Liver (tissue), 9 donors: Measurements from ENCODE around the gene GNG4. TPM values are rescaled to one million over a fixed set of nuclear protein-coding genes. Genes with fewer than 3 reads are reported as not detected.
A peak's percentile ranks its signal among the peaks of the same experiment; 100 is the strongest.

ENCODE experiments used
- DNase-seq: peaks from one replicate; pipeline ENCODE4 v3.0.0-alpha.2; 2017; ENCODE audit warnings: low spot score
- H3K27ac ChIP-seq, 2 donors: one replicate each; pipeline ENCODE4 v1.7.0; 2013; ENCODE audit warnings: inconsistent platforms in 2 of 2, low read length in 2 of 2, control low read depth in 1 of 2, low read depth in 1 of 2, mild to moderate bottlenecking in 1 of 2
- H3K27me3 ChIP-seq, 4 donors: one replicate each; pipeline versions ENCODE4 v1.6.1 to v1.7.0; 2013; ENCODE audit warnings: low read length in 3 of 4, inconsistent platforms in 1 of 4, mild to moderate bottlenecking in 1 of 4, moderate library complexity in 1 of 4; ENCODE audit not compliant: control insufficient read depth in 4 of 4, insufficient read depth in 4 of 4
- H3K36me3 ChIP-seq, 4 donors: one replicate each; pipeline versions ENCODE4 v1.6.1 to v1.7.0; 2013; ENCODE audit warnings: low read length in 3 of 4, mild to moderate bottlenecking in 3 of 4, low read depth in 1 of 4, moderate library complexity in 1 of 4; ENCODE audit not compliant: control insufficient read depth in 4 of 4, insufficient read depth in 3 of 4
- H3K4me1 ChIP-seq, 4 donors: one replicate each; pipeline versions ENCODE4 v1.6.1 to v1.7.0; 2013; ENCODE audit warnings: low read length in 3 of 4, mild to moderate bottlenecking in 3 of 4, moderate library complexity in 1 of 4; ENCODE audit not compliant: control insufficient read depth in 4 of 4, insufficient read depth in 4 of 4
- H3K4me3 ChIP-seq, 3 donors: one replicate each; pipeline versions ENCODE4 v1.6.1 to v1.7.0; 2013; ENCODE audit warnings: low read length in 3 of 3, control low read depth in 1 of 3, low read depth in 1 of 3, mild to moderate bottlenecking in 1 of 3
- H3K9ac ChIP-seq, 2 donors: one replicate each; pipeline ENCODE4 v1.7.0; 2013; ENCODE audit warnings: low read length in 2 of 2, mild to moderate bottlenecking in 2 of 2, moderate library complexity in 2 of 2, control low read depth in 1 of 2, low read depth in 1 of 2
- H3K9me3 ChIP-seq, 4 donors: one replicate each; pipeline versions ENCODE4 v1.6.1 to v1.7.0; 2013; ENCODE audit warnings: low read length in 3 of 4; ENCODE audit not compliant: control insufficient read depth in 4 of 4
- ATF3 ChIP-seq: IDR thresholded peaks from 2 replicates; pipeline ENCODE4 v1.6.1; 2016; ENCODE audit warnings: antibody characterized with exemption
- CTCF ChIP-seq: fragments of 150-350 bp; IDR thresholded peaks from 2 replicates; pipeline ENCODE4 v1.5.1; 2017; ENCODE audit warnings: improper control_type of control experiment, low read depth, low read length; ENCODE audit not compliant: missing input control
- EGR1 ChIP-seq, 2 donors: IDR thresholded peaks; 2 replicates each; pipeline ENCODE4 v1.6.1; 2016 to 2018; ENCODE audit warnings: antibody characterized with exemption in 2 of 2, low read depth in 2 of 2
- FOXA1 ChIP-seq: IDR thresholded peaks from 2 replicates; pipeline ENCODE4 v1.6.1; 2016; ENCODE audit warnings: antibody characterized with exemption
- FOXA2 ChIP-seq: IDR thresholded peaks from 2 replicates; pipeline ENCODE4 v1.6.1; 2016; ENCODE audit warnings: antibody characterized with exemption
- GABPA ChIP-seq, 2 donors: IDR thresholded peaks in 1 of 2; conservative IDR thresholded peaks in 1 of 2; 2 replicates each; pipeline ENCODE4 v1.6.1; 2016; ENCODE audit warnings: antibody characterized with exemption in 2 of 2, mild to moderate bottlenecking in 1 of 2, moderate library complexity in 1 of 2
- HNF4A ChIP-seq, 2 donors: conservative IDR thresholded peaks; 2 replicates each; pipeline ENCODE4 v1.6.1; 2016; ENCODE audit warnings: antibody characterized with exemption in 2 of 2, mild to moderate bottlenecking in 2 of 2
- JUND ChIP-seq, 2 donors: IDR thresholded peaks; 2 replicates each; pipeline ENCODE4 v1.6.1; 2016; ENCODE audit warnings: antibody characterized with exemption in 2 of 2
- NR2F2 ChIP-seq: IDR thresholded peaks from 2 replicates; pipeline ENCODE4 v1.6.1; 2016; ENCODE audit warnings: antibody characterized with exemption
- RAD21 ChIP-seq, 2 donors: IDR thresholded peaks; 2 replicates each; pipeline ENCODE4 v1.6.1; 2016; ENCODE audit warnings: antibody characterized with exemption in 2 of 2, mild to moderate bottlenecking in 2 of 2
- REST ChIP-seq: IDR thresholded peaks from 2 replicates; pipeline ENCODE4 v1.6.1; 2016; ENCODE audit warnings: antibody characterized with exemption, mild to moderate bottlenecking
- RXRA ChIP-seq, 2 donors: IDR thresholded peaks; 2 replicates each; pipeline ENCODE4 v1.6.1; 2017 to 2018; ENCODE audit warnings: antibody characterized with exemption in 2 of 2, mild to moderate bottlenecking in 1 of 2
- SP1 ChIP-seq: IDR thresholded peaks from 2 replicates; pipeline ENCODE4 v1.6.1; 2018; ENCODE audit warnings: antibody characterized with exemption, mild to moderate bottlenecking
- TAF1 ChIP-seq: conservative IDR thresholded peaks from 2 replicates; pipeline ENCODE4 v1.6.1; 2016; ENCODE audit warnings: antibody characterized with exemption, mild to moderate bottlenecking
- YY1 ChIP-seq: IDR thresholded peaks from 2 replicates; pipeline ENCODE4 v1.6.1; 2016; ENCODE audit warnings: antibody characterized with exemption, mild to moderate bottlenecking
- ZBTB33 ChIP-seq: IDR thresholded peaks from 2 replicates; pipeline ENCODE4 v1.6.1; 2016; ENCODE audit warnings: antibody characterized with exemption
- WGBS: extraction: QIAGEN DNeasy Blood & Tissue Kit; methylation state at CpG from one replicate; pipeline ENCODE4 v1.1.7; 2013; 5-methylcytosine and 5-hydroxymethylcytosine counted together
- polyA plus RNA-seq, 2 donors: library from polyadenylated mRNA; stranded (reverse) in 1 of 2; unstranded in 1 of 2; fragments of 200-250 nt in 1 of 2; fragments of >200 nt in 1 of 2; fragmentation: Nextera tagmentation in 1 of 2; extraction: Ambion mirVana in 1 of 2; gene quantifications; one replicate each; pipeline versions ENCODE4 v1.2.1 to v1.2.3, GENCODE V29; 2013 to 2015
- total RNA-seq, 2 donors: library from RNA; depleted of rRNA; stranded (reverse); fragments of >200 nt; gene quantifications; one replicate each; pipeline ENCODE4 v1.2.3, GENCODE V29; 2014
- donor health status: healthy.
- donor health status: healthy.
- donor health status: healthy.
- donor health status: healthy.
- donor health status: healthy.

GNG4 gene
- total and polyA plus RNA-seq, 4 donors: 0.65 TPM; not detected in 3

- TF ChIP-seq REST (peak; percentile 68), GABPA (IDR thresholded peaks at IDR 0.05 in 1 of 2, conservative IDR thresholded peaks at IDR 0.05 in 1 of 2) (peak in 1 of 2 donors; percentile 4), RAD21 (IDR thresholded peaks at IDR 0.05) (no peak), EGR1 (IDR thresholded peaks at IDR 0.05; ENCODE audit: low read depth in 2 of 2) (no peak), TAF1 (no peak)
Observed at GRCh38 chr1:235527196-235527814, 122.3 kb downstream of the GNG4 start (continued).

- no peaks in the 10 kb centered on the region for H3K27me3 ChIP-seq
- no peak overlapping the region for H3K4me3 ChIP-seq
- H3K36me3 ChIP-seq: no peaks in the 10 kb centered on the region
- H3K9ac ChIP-seq: no peak overlapping the region
- H3K4me1 ChIP-seq: no peaks in the 10 kb centered on the region
- H3K9me3 ChIP-seq: no peaks in the 10 kb centered on the region
- 71% methylated on average over 4 of the region's 4 CpGs for WGBS
- DNase-seq: no peak
- TF ChIP-seq YY1: no peak
- no peak for TF ChIP-seq ZBTB33
- no peak for TF ChIP-seq NR2F2
- TF ChIP-seq TAF1: no peak
- TF ChIP-seq RXRA (IDR thresholded peaks at IDR 0.05): no peak
- no peak overlapping the region for H3K27ac ChIP-seq
Observed at GRCh38 chr1:235525314-235525713, 124.3 kb downstream of the GNG4 start.

GRCh38 chr1:235516862-235517446 is 132.6 kb downstream of the GNG4 start:
- no peak for DNase-seq
- Histone ChIP-seq H3K9ac (no peak overlapping the region), H3K27me3 (no peaks in the 10 kb centered on the region), H3K4me1 (no peaks in the 10 kb centered on the region), H3K4me3 (no peak overlapping the region), H3K9me3 (no peaks in the 10 kb centered on the region), H3K27ac (no peak overlapping the region), H3K36me3 (no peaks in the 10 kb centered on the region)
- 89% methylated on average over 6 of the region's 6 CpGs for WGBS
- TF ChIP-seq CTCF (no peak), FOXA1 (no peak), HNF4A (conservative IDR thresholded peaks at IDR 0.05) (no peak), RXRA (IDR thresholded peaks at IDR 0.05) (no peak), REST (no peak), SP1 (no peak), NR2F2 (no peak), JUND (IDR thresholded peaks at IDR 0.05) (no peak), ATF3 (no peak), YY1 (no peak), GABPA (IDR thresholded peaks at IDR 0.05 in 1 of 2, conservative IDR thresholded peaks at IDR 0.05 in 1 of 2) (no peak), FOXA2 (no peak)
